HepG2 (cell line): Measurements from ENCODE around the gene COMT. TPM values are rescaled to one million over a fixed set of nuclear protein-coding genes. Genes with fewer than 3 reads are reported as not detected.

ENCODE experiments used
- AHR ChIP-seq: IDR thresholded peaks from 2 replicates; pipeline ENCODE4 v1.6.1; 2018; ENCODE audit warnings: missing genetic modification reagents, missing compliant biosample characterization
- ATF7 ChIP-seq, 2 experiments: fragments of 450-650 bp in 1 of 2; sonication (generic) in 1 of 2; formaldehyde crosslinking in 1 of 2; IDR thresholded peaks; 2 replicates each; pipeline versions ENCODE4 v1.4.0 to v1.6.1; 2016 to 2020; ENCODE audit warnings: antibody characterized with exemption in 1 of 2, mild to moderate bottlenecking in 1 of 2, missing genetic modification reagents in 1 of 2
- BRD4 ChIP-seq: sonication (generic); formaldehyde crosslinking; IDR thresholded peaks from 2 replicates; pipeline ENCODE4 v1.4.0; 2020; ENCODE audit warnings: missing genetic modification reagents
- CREB1 ChIP-seq, 2 experiments: fragments of 450-650 bp in 1 of 2; IDR thresholded peaks; 2 replicates each; pipeline ENCODE4 v1.6.1; 2016 to 2017; ENCODE audit warnings: control low read depth in 1 of 2, mild to moderate bottlenecking in 1 of 2, missing compliant biosample characterization in 1 of 2, missing genetic modification characterization in 1 of 2
- CREM ChIP-seq, 2 experiments: sonication (generic) in 1 of 2; formaldehyde crosslinking in 1 of 2; IDR thresholded peaks; 2 replicates each; pipeline versions ENCODE4 v1.4.0 to v1.6.1; 2016 to 2020; ENCODE audit warnings: antibody characterized with exemption in 1 of 2, mild to moderate bottlenecking in 1 of 2, missing genetic modification reagents in 1 of 2
- IKZF1 ChIP-seq: fragments of 450-650 bp; IDR thresholded peaks from 2 replicates; pipeline ENCODE4 v1.7.1; 2016
- MATR3 ChIP-seq: sonication (generic); formaldehyde crosslinking; IDR thresholded peaks from 2 replicates; pipeline ENCODE4 v1.4.0; 2020; ENCODE audit warnings: missing genetic modification reagents
- MEF2D ChIP-seq: sonication (generic); formaldehyde crosslinking; IDR thresholded peaks from 2 replicates; pipeline ENCODE4 v1.5.1; 2020; ENCODE audit warnings: mild to moderate bottlenecking, missing genetic modification reagents
- NR2F6 ChIP-seq, 2 experiments: IDR thresholded peaks; 2 replicates each; pipeline ENCODE4 v1.6.1; 2016; ENCODE audit warnings: antibody characterized with exemption in 1 of 2, mild to moderate bottlenecking in 1 of 2
- PCBP1 ChIP-seq: fragments of 200-400 bp; formaldehyde crosslinking; IDR thresholded peaks from 2 replicates; pipeline ENCODE4 v1.6.1; 2017; ENCODE audit warnings: mild to moderate bottlenecking, low read depth, low read length, borderline replicate concordance
- PHB2 ChIP-seq: fragments of 450-650 bp; IDR thresholded peaks from 2 replicates; pipeline ENCODE4 v1.6.1; 2018; ENCODE audit not compliant: partially characterized antibody
- RFX1 ChIP-seq: fragments of 450-650 bp; IDR thresholded peaks from 2 replicates; pipeline ENCODE4 v1.6.1; 2017
- SMARCC2 ChIP-seq: fragments of 450-650 bp; IDR thresholded peaks from 2 replicates; pipeline ENCODE4 v1.6.1; 2017; ENCODE audit warnings: antibody characterized with exemption, mild to moderate bottlenecking
- SMC3 ChIP-seq: IDR thresholded peaks from 2 replicates; pipeline ENCODE4 v1.6.1; 2011; ENCODE audit warnings: low read length, improper control_type of control experiment
- TSC22D2 ChIP-seq: sonication (generic); formaldehyde crosslinking; IDR thresholded peaks from 2 replicates; pipeline ENCODE4 v1.5.1; 2020; ENCODE audit warnings: missing genetic modification reagents, mild to moderate bottlenecking, borderline replicate concordance
- YEATS2 ChIP-seq: sonication (generic); formaldehyde crosslinking; IDR thresholded peaks from 2 replicates; pipeline ENCODE4 v1.4.0; 2020; ENCODE audit warnings: missing genetic modification reagents, borderline replicate concordance
- YY1 ChIP-seq: IDR thresholded peaks from 2 replicates; pipeline ENCODE4 v1.6.1; 2011; ENCODE audit warnings: low read length, low read depth, moderate library complexity, mild to moderate bottlenecking; ENCODE audit not compliant: insufficient read depth, insufficient replicate concordance
- ZBTB7A ChIP-seq: sonication (generic); formaldehyde crosslinking; IDR thresholded peaks from 2 replicates; pipeline ENCODE4 v1.8.0; 2022; ENCODE audit warnings: mild to moderate bottlenecking, missing genetic modification reagents
- ZNF12 ChIP-seq: sonication (generic); formaldehyde crosslinking; IDR thresholded peaks from 2 replicates; pipeline ENCODE4 v1.5.0; 2020; ENCODE audit warnings: missing genetic modification reagents
- ZNF138 ChIP-seq: sonication (generic); formaldehyde crosslinking; IDR thresholded peaks from 2 replicates; pipeline ENCODE4 v1.5.0; 2020; ENCODE audit warnings: mild to moderate bottlenecking, low read depth, missing genetic modification reagents
- ZNF143 ChIP-seq: sonication (generic); formaldehyde crosslinking; IDR thresholded peaks from 2 replicates; pipeline ENCODE4 v1.4.0; 2020; ENCODE audit warnings: missing genetic modification reagents
- ZNF484 ChIP-seq: sonication (generic); formaldehyde crosslinking; IDR thresholded peaks from 2 replicates; pipeline ENCODE4 v1.5.1; 2020; ENCODE audit warnings: mild to moderate bottlenecking, low read depth, missing genetic modification reagents, borderline replicate concordance
- ZNF703 ChIP-seq: sonication (generic); formaldehyde crosslinking; IDR thresholded peaks from 2 replicates; pipeline ENCODE4 v1.5.1; 2020; ENCODE audit warnings: missing genetic modification reagents, mild to moderate bottlenecking, moderate library complexity, borderline replicate concordance
- ZNF839 ChIP-seq: sonication (generic); formaldehyde crosslinking; IDR thresholded peaks from 2 replicates; pipeline ENCODE4 v1.4.0; 2020; ENCODE audit warnings: missing genetic modification reagents, mild to moderate bottlenecking, borderline replicate concordance
- polyA plus RNA-seq, 8 experiments: library from polyadenylated mRNA; depleted of rRNA in 3 of 8; stranded (reverse) in 7 of 8; unstranded in 1 of 8; fragments of >200 nt; fragmentation: Illumina TruSeq in 4 of 8; extraction: Trizol in 4 of 8; gene quantifications; 2 replicates each; pipeline versions ENCODE4 v1.2.1 to v1.2.3, GENCODE V29; 2011 to 2016; ENCODE audit warnings: low read depth in 4 of 8, missing spikeins in 1 of 8, mixed read lengths in 1 of 8; ENCODE audit not compliant: insufficient read depth in 1 of 8
- total RNA-seq, 5 experiments: library from RNA; depleted of rRNA; stranded (reverse); fragments of >200 nt; fragmentation: Illumina TruSeq; extraction: Trizol; gene quantifications; 2 replicates each; pipeline ENCODE4 v1.2.3, GENCODE V29; 2016; ENCODE audit warnings: low read depth in 1 of 5
- TF ChIP-seq, protein P1 (sequence below): sonication (generic); formaldehyde crosslinking; IDR thresholded peaks from 2 replicates; pipeline ENCODE4 v1.5.0; 2020; ENCODE audit warnings: mild to moderate bottlenecking, missing genetic modification reagents
- TF ChIP-seq, protein P2 (sequence below): sonication (generic); formaldehyde crosslinking; IDR thresholded peaks from 2 replicates; pipeline ENCODE4 v1.5.0; 2020; ENCODE audit warnings: missing genetic modification reagents
- TF ChIP-seq, protein P3 (sequence below): sonication (generic); formaldehyde crosslinking; conservative IDR thresholded peaks from 2 replicates; pipeline ENCODE4 v1.8.0; 2022; ENCODE audit warnings: low read depth, missing genetic modification reagents

COMT gene
- total and polyA plus RNA-seq, 2 of the 13 experiments (the other 11 are each of a cell fraction or from before 2014, with no cell fraction given): 156 to 162 TPM

DNA sequence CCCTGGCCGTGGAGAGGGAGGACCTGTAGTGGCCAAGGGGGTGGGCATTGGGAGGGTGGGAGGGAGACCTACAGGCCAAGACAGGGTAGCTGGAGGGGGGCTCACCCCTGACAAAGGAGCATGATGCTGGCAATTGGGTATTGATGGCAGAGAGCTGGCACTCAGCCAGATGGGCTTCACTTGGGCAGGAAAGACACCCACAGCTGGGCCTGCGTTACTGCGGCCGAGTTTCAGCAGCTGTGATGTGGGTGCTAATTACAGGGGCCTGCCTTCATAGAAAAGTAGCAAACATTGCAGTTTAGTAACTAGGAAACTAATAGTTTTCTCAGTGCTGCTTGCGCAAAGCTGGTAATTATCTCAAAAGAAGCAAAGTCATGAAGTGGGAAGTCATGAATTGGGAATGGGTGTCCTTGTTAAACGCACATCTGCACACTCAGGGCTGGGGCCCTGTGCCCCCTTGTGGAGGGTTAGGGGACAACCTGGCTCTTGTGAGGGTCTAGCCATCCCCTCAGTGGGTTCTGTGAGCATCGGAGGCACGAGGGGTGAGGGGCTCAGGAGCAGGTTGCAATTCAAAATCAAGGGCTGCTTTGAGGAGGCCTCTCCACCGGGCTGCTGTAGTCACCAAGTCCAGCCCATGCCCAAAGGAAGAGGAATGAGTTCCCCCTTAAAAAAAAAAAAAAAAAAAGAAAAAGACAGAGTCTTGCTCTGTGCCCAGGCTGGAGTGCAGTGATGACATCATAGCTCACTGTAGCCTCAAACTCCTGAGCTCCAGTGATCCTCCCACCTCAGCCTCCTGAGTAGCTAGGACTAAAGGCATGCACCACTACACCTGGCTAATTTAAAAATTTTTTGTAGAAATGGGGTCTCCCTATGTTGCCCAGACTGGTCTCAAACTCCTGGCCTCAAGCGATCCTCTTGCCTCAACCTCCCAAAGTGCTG lies 24.5 kb downstream of the COMT start (continued):
- TF ChIP-seq, protein P1, sequence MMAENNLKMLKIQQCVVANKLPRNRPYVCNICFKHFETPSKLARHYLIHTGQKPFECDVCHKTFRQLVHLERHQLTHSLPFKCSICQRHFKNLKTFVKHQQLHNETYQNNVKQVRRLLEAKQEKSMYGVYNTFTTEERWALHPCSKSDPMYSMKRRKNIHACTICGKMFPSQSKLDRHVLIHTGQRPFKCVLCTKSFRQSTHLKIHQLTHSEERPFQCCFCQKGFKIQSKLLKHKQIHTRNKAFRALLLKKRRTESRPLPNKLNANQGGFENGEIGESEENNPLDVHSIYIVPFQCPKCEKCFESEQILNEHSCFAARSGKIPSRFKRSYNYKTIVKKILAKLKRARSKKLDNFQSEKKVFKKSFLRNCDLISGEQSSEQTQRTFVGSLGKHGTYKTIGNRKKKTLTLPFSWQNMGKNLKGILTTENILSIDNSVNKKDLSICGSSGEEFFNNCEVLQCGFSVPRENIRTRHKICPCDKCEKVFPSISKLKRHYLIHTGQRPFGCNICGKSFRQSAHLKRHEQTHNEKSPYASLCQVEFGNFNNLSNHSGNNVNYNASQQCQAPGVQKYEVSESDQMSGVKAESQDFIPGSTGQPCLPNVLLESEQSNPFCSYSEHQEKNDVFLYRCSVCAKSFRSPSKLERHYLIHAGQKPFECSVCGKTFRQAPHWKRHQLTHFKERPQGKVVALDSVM (CRISPR knock-in tag): peak; percentile 47; the same call in 1 of the 2 replicates
- no peak for TF ChIP-seq AHR (CRISPR knock-in tag)
- TF ChIP-seq TSC22D2 (CRISPR knock-in tag): no peak
- TF ChIP-seq, protein P2, sequence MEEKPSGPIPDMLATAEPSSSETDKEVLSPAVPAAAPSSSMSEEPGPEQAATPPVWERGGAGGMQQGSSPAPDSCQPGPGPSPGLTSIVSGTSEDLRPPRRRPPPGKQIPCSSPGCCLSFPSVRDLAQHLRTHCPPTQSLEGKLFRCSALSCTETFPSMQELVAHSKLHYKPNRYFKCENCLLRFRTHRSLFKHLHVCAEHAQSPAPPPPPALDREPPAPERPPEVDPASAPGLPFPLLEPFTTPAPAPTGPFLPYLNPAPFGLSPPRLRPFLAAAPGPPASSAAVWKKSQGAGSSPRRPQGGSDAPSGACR (CRISPR knock-in tag): no peak
- no peak for TF ChIP-seq ZNF703
- TF ChIP-seq ZNF839 (CRISPR knock-in tag): no peak
- TF ChIP-seq MEF2D (CRISPR knock-in tag): no peak
- no peak for TF ChIP-seq PCBP1
- no peak for TF ChIP-seq ZNF484
- TF ChIP-seq CREB1 (IDR thresholded peaks at IDR 0.05): peak; percentile 25; the same call in 1 of the 2 replicates
- TF ChIP-seq CREB1 (CRISPR knock-in tag; IDR thresholded peaks at IDR 0.05): no peak
- TF ChIP-seq NR2F6 (IDR thresholded peaks at IDR 0.05): no peak
- no peak for TF ChIP-seq NR2F6 (CRISPR knock-in tag; IDR thresholded peaks at IDR 0.05)
- TF ChIP-seq SMC3: 0 out of 2 replicates have a peak, but pooled peaks have one; percentile 11
- no peak for TF ChIP-seq PHB2
- no peak for TF ChIP-seq YEATS2
- no peak for TF ChIP-seq IKZF1
- TF ChIP-seq ZNF138 (CRISPR knock-in tag): no peak
- no peak for TF ChIP-seq CREM (IDR thresholded peaks at IDR 0.05)
- TF ChIP-seq CREM (CRISPR knock-in tag; IDR thresholded peaks at IDR 0.05): no peak
- TF ChIP-seq MATR3 (CRISPR knock-in tag): no peak
- no peak for TF ChIP-seq RFX1
- TF ChIP-seq ZBTB7A (CRISPR knock-in tag): 0 out of 2 replicates have a peak, but pooled peaks have one; percentile 46
- no peak for TF ChIP-seq ZNF143
- TF ChIP-seq SMARCC2: no peak
- TF ChIP-seq BRD4: no peak
- TF ChIP-seq ATF7 (IDR thresholded peaks at IDR 0.05): peak; percentile 80
- TF ChIP-seq ATF7 (CRISPR knock-in tag; IDR thresholded peaks at IDR 0.05): no peak
- TF ChIP-seq YY1: no peak
- TF ChIP-seq ZNF12: no peak
- TF ChIP-seq, protein P3, sequence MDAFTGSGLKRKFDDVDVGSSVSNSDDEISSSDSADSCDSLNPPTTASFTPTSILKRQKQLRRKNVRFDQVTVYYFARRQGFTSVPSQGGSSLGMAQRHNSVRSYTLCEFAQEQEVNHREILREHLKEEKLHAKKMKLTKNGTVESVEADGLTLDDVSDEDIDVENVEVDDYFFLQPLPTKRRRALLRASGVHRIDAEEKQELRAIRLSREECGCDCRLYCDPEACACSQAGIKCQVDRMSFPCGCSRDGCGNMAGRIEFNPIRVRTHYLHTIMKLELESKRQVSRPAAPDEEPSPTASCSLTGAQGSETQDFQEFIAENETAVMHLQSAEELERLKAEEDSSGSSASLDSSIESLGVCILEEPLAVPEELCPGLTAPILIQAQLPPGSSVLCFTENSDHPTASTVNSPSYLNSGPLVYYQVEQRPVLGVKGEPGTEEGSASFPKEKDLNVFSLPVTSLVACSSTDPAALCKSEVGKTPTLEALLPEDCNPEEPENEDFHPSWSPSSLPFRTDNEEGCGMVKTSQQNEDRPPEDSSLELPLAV (CRISPR knock-in tag): no peak
